Mucosa of descending colon (tissue), 3 donors: ENCODE results near the gene SHROOM2. TPM values are rescaled to one million over a fixed set of nuclear protein-coding genes. Genes with fewer than 3 reads are reported as not detected.

ENCODE experiments used
- ATAC-seq: fragments of 200-7000 bp; cut with Tn5 transposase; one replicate; pipeline ENCODE4 v1.9.1; 2020; ENCODE audit warnings: mild to moderate bottlenecking, moderate library complexity
- DNase-seq, 3 donors: peaks; one replicate each; pipeline ENCODE4 v3.0.0-alpha.2; 2020
- H3K36me3 ChIP-seq: fragments of 200-600 bp; one replicate; pipeline ENCODE4 v1.8.0; 2021; ENCODE audit warnings: low read depth, mild to moderate bottlenecking
- H3K4me1 ChIP-seq: fragments of 200-600 bp; one replicate; pipeline ENCODE4 v1.8.0; 2021; ENCODE audit warnings: low read depth, mild to moderate bottlenecking
- H3K4me3 ChIP-seq: fragments of 200-600 bp; one replicate; pipeline ENCODE4 v1.8.0; 2021; ENCODE audit warnings: mild to moderate bottlenecking
- H3K9me3 ChIP-seq: fragments of 200-600 bp; one replicate; pipeline ENCODE4 v1.8.0; 2021; ENCODE audit warnings: mild to moderate bottlenecking
- CTCF ChIP-seq: fragments of 200-600 bp; IDR thresholded peaks from one replicate; pipeline ENCODE4 v1.8.0; 2022; ENCODE audit warnings: antibody characterized with exemption, mild to moderate bottlenecking
- intact Hi-C, 2 donors: fragments of 100-400 bp; cut with DNase I in 1 of 2; cut with micrococcal nuclease in 1 of 2; formaldehyde crosslinking; loops; one replicate each; pipeline versions ENCODE4 v1.11.0 to v1.11.1; 2022; cut with DNase I, micrococcal nuclease
- total RNA-seq, 3 donors: library from RNA; stranded (reverse); fragmentation: NEBNext Ultra II Directional in 2 of 3; extraction: Animal tissue kit (Norgen Biotek cat#: 25700) in 2 of 3; gene quantifications; one replicate each; pipeline versions ENCODE4 v1.2.1 to v1.2.4, GENCODE V29; 2021 to 2023
- donor health status: DM: no; HTN: no; CAD: no; lungs with moderate emphysema.
- donor health status: DM: no; HTN: no; CAD: no.
- donor health status: DM: no; HTN: yes; CAD: no.

Gene SHROOM2
- total RNA-seq, 3 donors from 2014 or later, result 1.2 to 11.5 (median 5.1) TPM

- Histone ChIP-seq H3K4me3 (no peak overlapping the region), H3K9me3 (no peaks in the 10 kb centered on the region), H3K4me1 (no peaks in the 10 kb centered on the region), H3K36me3 (no peaks in the 10 kb centered on the region)
- ATAC-seq (no peak), DNase-seq (no peak)
- no peak for TF ChIP-seq CTCF
- intact Hi-C loops, result no loop called here
These were observed 92.1 kb downstream of the SHROOM2 start for GRCh38 chrX:9878146-9878820.

- ATAC-seq, result no peak
- no peaks in the 10 kb centered on the region for H3K36me3 ChIP-seq
- intact Hi-C loops, result loop anchor here in 1 of 2 donors (5.0 kb wide), 1 partner anchor 107 kb away; no protein-coding TSS in a partner anchor
- no peak for TF ChIP-seq CTCF
- DNase-seq, result no peak
- H3K9me3 ChIP-seq, result no peaks in the 10 kb centered on the region
- H3K4me3 ChIP-seq, result no peak overlapping the region
- H3K4me1 ChIP-seq, result no peaks in the 10 kb centered on the region
These were observed 94.0 kb downstream of the SHROOM2 start for GRCh38 chrX:9880237-9880636.

- DNase-seq, result no peak
- Histone ChIP-seq H3K36me3 (no peaks in the 10 kb centered on the region), H3K4me3 (no peak overlapping the region), H3K4me1 (no peaks in the 10 kb centered on the region), H3K9me3 (no peaks in the 10 kb centered on the region)
- TF ChIP-seq CTCF, result no peak
- no peak for ATAC-seq
- intact Hi-C loops, result loop anchor here in 1 of 2 donors (5.0 kb wide), 1 partner anchor 106 kb away; no protein-coding TSS in a partner anchor
These were observed 94.6 kb downstream of the SHROOM2 start for GRCh38 chrX:9880870-9881269.

GRCh38 chrX:9882669-9883446 lies 96.6 kb downstream of the SHROOM2 start:
- H3K4me1 ChIP-seq, result no peaks in the 10 kb centered on the region
- no peak overlapping the region for H3K4me3 ChIP-seq
- DNase-seq, result no peak
- TF ChIP-seq CTCF, result no peak
- no peaks in the 10 kb centered on the region for H3K36me3 ChIP-seq
- intact Hi-C loops, result loop anchor here in 1 of 2 donors (5.0 kb wide), 1 partner anchor 104 kb away; no protein-coding TSS in a partner anchor
- ATAC-seq, result no peak
- no peaks in the 10 kb centered on the region for H3K9me3 ChIP-seq

- Histone ChIP-seq H3K36me3 (no peaks in the 10 kb centered on the region), H3K9me3 (no peaks in the 10 kb centered on the region), H3K4me3 (no peak overlapping the region), H3K4me1 (no peaks in the 10 kb centered on the region)
- TF ChIP-seq CTCF, result no peak
- intact Hi-C loops, result loop anchor here in 1 of 2 donors (5.0 kb wide), 1 partner anchor 103 kb away; no protein-coding TSS in a partner anchor
- no peak for DNase-seq
- ATAC-seq, result no peak
These were observed 98.0 kb downstream of the SHROOM2 start for GRCh38 chrX:9884031-9884779.
